BJ (cell line): Measurements from ENCODE around the gene ANGEL2. TPM values are rescaled to one million over a fixed set of nuclear protein-coding genes. Genes with fewer than 3 reads are reported as not detected.

Experiments
- CTCF ChIA-PET: fragments of 350-600 bp; formaldehyde crosslinking; extraction: SDS; loops from one replicate; lab custom pipeline; 2021; ENCODE audit warnings: antibody characterized with exemption, inconsistent platforms; lab: Yijun Ruan, JAX
- POLR2A ChIA-PET: fragments of 300-600 bp; sonication (Branson Sonifier 250); formaldehyde crosslinking; extraction: SDS; loops from one replicate; lab custom pipeline; 2021; ENCODE audit warnings: antibody characterized with exemption; lab: Charles Lee
- DNase-seq: peaks from one replicate; pipeline ENCODE4 v3.0.0-alpha.2; 2011; ENCODE audit warnings: low read depth
- H3K27me3 ChIP-seq: 2 replicates; pipeline ENCODE4 v1.6.0; 2011; ENCODE audit warnings: low read length; ENCODE audit not compliant: control insufficient read depth, insufficient read depth
- H3K36me3 ChIP-seq: 2 replicates; pipeline ENCODE4 v1.5.1; 2011; ENCODE audit warnings: low read length; ENCODE audit not compliant: control insufficient read depth, insufficient read depth
- H3K4me3 ChIP-seq: 2 replicates; pipeline ENCODE4 v1.5.1; 2011; ENCODE audit warnings: low read depth, mild to moderate bottlenecking, control low read depth, low read length
- polyA plus RNA-seq: library from polyadenylated mRNA; depleted of rRNA; stranded (reverse); fragments of >200 nt; gene quantifications from 2 replicates; pipeline ENCODE4 v1.2.3, GENCODE V29; 2011
- TF ChIP-seq, protein P1 (sequence below): IDR thresholded peaks from 2 replicates; pipeline ENCODE4 v1.5.1; 2011; ENCODE audit warnings: low read depth, mild to moderate bottlenecking, control low read depth, inconsistent platforms, low read length, moderate library complexity; ENCODE audit not compliant: insufficient read depth

The ANGEL2 gene
- polyA plus RNA-seq, 1 experiment: 13.3 TPM

DNA sequence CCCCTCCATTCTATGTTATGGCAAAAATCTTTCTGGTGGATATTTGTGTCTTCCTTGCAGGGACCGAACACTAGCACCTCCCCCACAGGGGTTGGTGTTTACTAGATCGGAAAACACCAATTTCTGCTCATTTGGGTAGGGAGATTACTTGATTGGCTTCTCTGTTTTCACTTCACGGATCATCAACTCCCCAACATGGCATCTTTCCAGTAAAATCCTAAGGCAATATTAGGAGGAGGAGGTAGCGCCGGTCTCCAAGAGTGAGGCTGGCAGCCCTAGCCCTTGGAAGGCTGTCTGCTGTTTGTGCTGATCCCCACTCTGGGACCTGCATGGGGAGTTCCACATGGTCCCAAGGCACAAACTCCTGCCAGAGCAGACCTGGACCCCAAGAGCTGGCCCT lies 53.2 kb downstream of the ANGEL2 start:
- CTCF ChIA-PET: no interaction called here
- H3K36me3 ChIP-seq: no peaks in the 10 kb centered on the region
- POLR2A ChIA-PET: no interaction called here

DNA sequence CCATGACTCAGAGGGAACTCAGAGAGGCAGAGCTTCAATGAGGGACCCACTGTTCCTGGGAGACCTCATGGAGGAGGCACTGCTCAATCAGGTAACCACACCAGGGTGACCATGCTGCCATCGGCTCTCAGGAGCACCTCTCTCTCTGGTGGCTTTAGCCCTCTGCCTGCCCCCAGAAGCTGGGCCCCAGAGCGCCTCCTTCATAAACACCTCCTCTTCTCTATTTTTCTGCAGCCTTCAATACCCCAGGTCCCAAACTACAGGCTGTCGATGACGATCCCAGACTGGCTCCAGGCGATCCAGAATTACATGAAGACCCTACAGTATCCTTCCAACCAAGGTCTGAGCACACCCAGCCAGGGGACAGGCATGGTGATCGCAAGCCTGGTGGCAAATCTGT lies 54.7 kb downstream of the ANGEL2 start:
- no peak for DNase-seq

More for the DNA sequence above, 53.2 kb downstream of the ANGEL2 start:
- H3K27me3 ChIP-seq: peaks cover 6% of the 10 kb centered on the region
- TF ChIP-seq, protein P1, sequence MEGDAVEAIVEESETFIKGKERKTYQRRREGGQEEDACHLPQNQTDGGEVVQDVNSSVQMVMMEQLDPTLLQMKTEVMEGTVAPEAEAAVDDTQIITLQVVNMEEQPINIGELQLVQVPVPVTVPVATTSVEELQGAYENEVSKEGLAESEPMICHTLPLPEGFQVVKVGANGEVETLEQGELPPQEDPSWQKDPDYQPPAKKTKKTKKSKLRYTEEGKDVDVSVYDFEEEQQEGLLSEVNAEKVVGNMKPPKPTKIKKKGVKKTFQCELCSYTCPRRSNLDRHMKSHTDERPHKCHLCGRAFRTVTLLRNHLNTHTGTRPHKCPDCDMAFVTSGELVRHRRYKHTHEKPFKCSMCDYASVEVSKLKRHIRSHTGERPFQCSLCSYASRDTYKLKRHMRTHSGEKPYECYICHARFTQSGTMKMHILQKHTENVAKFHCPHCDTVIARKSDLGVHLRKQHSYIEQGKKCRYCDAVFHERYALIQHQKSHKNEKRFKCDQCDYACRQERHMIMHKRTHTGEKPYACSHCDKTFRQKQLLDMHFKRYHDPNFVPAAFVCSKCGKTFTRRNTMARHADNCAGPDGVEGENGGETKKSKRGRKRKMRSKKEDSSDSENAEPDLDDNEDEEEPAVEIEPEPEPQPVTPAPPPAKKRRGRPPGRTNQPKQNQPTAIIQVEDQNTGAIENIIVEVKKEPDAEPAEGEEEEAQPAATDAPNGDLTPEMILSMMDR: no peak
- DNase-seq: no peak
- no peak overlapping the region for H3K4me3 ChIP-seq

DNA sequence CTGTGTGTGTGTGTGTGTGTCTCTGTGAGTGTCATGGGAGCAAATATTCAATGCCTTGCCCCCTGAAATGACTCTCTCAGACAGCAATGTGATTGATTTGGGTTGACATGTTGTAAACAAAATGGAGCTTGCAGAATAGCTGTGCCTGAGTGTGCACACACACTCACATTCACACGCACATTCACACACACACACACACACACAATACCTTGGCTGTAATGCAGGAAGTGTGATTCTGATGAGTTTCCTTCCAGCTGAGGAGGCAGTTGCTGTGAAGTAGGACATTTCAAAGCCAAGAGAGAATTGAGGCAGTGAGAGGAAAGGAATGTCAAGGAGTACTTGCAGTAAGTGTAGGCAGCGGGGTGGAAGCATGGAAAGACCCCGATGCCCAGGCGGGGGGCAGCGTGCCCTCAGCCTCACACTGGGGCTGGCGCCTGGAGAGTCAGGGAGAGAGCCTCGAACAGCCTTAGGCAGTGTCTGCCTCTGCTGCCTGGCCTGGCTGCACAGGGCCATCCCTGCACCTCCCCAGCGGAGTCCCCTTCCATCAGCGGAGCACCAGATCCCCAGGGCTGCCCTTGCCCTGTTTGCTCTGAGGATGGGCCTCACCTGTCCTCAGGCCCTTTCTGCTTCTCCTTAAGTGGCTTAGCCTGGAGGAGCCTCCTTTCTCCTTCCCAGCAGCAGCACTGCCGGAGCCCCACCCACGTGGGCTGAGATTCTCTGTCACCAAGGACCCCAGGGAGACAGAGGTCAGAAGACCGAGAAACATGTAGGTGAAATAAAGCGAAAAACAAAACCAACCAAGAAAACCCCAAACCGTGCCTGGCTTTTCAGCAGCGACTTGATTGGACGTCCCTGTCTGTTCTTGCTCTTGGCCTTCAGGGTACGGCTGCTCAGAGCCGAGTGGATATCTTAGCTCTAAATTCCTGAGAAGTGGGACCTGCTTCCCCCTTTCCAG lies 56.1 kb downstream of the ANGEL2 start:
- H3K36me3 ChIP-seq: no peaks in the 10 kb centered on the region
- POLR2A ChIA-PET: no interaction called here
- TF ChIP-seq, protein P1: no peak
- no peak overlapping the region for H3K4me3 ChIP-seq
- CTCF ChIA-PET: no interaction called here
- no peak for DNase-seq
- peaks cover 5% of the 10 kb centered on the region; the same call in 1 of the 2 replicates for H3K27me3 ChIP-seq

More for the DNA sequence above, 54.7 kb downstream of the ANGEL2 start:
- Histone ChIP-seq H3K4me3 (no peak overlapping the region), H3K36me3 (no peaks in the 10 kb centered on the region), H3K27me3 (peaks cover 6% of the 10 kb centered on the region)
- CTCF ChIA-PET: no interaction called here
- TF ChIP-seq, protein P1: no peak
- POLR2A ChIA-PET: no interaction called here

DNA sequence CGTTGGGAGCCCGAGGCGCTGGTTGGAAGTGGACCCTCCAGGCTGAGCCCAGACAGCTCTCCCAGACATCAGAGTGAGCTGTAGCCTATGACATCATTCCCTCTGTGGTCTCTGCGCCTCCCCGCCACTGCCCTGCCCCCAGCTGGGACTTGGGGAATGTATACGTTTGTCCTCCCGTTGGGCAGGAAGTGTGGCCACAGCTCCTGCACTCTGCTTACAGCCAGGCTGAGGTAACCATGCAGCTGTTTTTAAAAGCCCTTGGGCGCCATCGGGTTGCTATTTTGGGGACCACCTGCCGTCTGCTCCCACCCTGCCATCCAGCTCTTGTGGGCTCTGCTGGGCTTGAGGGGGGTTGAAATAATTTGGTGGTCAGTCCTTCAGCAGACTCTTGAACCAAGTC lies 57.5 kb downstream of the ANGEL2 start:
- H3K4me3 ChIP-seq: no peak overlapping the region
- peaks cover 3% of the 10 kb centered on the region; the same call in 1 of the 2 replicates for H3K27me3 ChIP-seq
- CTCF ChIA-PET: interaction anchor here (1.9 kb wide), 1 partner anchor 10 kb away, joined by 10 read pairs; no protein-coding TSS in a partner anchor
- POLR2A ChIA-PET: no interaction called here
- no peaks in the 10 kb centered on the region for H3K36me3 ChIP-seq
- DNase-seq: no peak
- TF ChIP-seq, protein P1: no peak

DNA sequence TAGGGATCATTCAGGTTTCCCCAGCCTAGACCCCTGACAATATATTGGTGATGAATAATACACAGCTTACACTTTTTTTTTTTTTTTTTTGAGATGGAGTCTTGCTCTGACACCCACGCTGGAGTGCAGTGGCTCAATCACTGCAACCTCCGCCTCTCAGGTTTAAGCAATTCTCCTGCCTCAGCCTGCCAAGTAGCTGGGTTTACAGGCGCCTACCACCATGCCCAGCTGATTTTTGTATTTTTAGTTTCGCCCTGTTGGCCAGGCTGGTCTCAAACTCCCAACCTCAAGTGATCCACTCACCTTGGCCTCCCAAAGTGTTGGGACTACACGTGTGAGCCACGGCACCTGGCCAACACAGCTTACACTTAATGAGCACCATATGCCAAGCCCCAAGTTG lies 58.1 kb downstream of the ANGEL2 start:
- ChIA-PET CTCF (interaction anchor here (1.9 kb wide), 1 partner anchor 11 kb away, joined by 10 read pairs; no protein-coding TSS in a partner anchor), POLR2A (no interaction called here)
- Histone ChIP-seq H3K4me3 (no peak overlapping the region), H3K36me3 (no peaks in the 10 kb centered on the region), H3K27me3 (peaks cover 8% of the 10 kb centered on the region)
- TF ChIP-seq, protein P1: no peak
- DNase-seq: no peak
